ENCODE data around the gene OPCML.

OPCML gene

GRCh38 chr11:132771746-132772145 lies 760.6 kb downstream of the OPCML start:
- DNase-seq, result no peak

- DNase-seq, result no peak
Observed at GRCh38 chr11:132770829-132771530, 761.3 kb downstream of the OPCML start.

DNA sequence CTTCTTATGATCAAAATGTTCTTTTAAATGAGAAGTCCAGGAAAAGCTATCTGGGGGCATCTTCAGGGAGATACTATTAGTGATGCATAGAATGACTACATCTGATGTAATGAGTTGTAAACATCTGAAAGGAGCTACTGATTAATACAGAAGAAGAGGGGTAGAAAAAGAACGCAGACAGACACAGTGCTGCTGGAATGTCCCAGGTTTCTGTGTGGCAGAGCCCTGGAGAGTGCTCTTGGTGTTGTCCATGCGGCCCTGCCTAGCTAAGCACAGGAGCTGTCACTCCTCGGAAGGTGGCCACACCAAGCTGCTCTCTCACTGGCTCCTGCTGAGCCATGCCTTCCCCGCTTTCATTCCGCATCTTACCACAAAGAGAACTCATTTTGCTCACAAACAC lies 768.8 kb downstream of the OPCML start:
- DNase-seq, result no peak

DNA sequence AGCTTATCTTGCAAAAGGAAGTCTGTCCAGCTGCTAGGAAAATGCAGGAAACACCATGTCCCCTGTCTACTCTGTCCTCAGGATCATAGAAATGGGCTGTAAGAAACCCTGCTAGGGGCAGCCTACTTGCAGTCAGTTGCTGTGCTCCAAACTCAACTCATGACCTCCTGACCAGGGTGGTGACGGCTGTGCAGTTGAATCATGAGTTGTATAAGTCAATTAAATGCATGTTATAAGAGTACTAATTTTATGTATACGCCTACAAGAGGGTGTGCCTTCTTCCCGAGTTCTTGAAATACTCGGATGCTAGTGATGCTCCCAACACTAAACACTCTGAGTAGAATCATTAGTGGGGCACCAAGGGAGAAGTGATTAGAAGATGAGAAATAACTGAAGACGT lies 776.4 kb downstream of the OPCML start:
- no peak for DNase-seq

- no peak for DNase-seq
Observed at GRCh38 chr11:132751516-132752250, 780.6 kb downstream of the OPCML start.

- DNase-seq, result no peak
Observed at GRCh38 chr11:132746305-132746704, 786.0 kb downstream of the OPCML start.

DNA sequence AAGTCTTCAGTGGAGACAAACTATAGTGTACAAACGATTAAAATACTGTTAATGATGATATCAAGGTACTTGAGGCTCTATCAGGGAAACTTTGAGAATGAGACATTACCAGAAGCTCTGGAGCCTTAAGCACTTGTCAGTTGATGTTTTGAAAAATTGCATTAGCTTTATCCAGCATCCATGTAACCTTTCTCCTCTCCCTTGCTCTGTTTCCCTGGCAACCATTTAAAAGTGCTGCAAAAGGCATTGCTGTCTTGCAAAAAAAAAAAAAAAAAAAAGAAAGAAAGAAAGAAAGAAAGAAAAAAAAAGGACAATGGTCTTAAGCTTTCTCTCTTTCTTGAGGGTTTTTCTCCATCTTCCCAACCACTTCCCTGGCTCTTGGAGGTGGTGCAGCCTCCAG lies 787.0 kb downstream of the OPCML start:
- DNase-seq, result no peak

DNA sequence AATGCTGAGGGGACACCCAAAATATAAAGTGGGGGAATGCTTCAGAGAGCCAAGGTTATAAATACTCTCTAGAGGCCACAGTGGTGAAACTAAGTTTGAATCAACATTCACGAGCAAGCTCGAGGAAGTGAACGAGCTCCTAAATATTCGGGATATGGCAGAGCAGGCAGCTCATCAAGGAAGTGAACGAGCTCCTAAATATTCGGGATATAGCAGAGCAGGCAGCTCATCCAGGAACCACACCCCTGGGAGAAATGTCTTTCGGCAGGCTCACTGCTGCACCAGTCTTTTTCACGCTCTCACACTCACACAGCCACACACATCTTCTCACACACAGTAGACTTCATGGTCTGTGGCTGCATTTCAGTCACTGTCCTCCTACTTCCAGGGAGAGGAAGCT lies 787.5 kb downstream of the OPCML start:
- DNase-seq, result no peak

GRCh38 chr11:132743601-132744000 lies 788.7 kb downstream of the OPCML start:
- DNase-seq, result no peak

DNA sequence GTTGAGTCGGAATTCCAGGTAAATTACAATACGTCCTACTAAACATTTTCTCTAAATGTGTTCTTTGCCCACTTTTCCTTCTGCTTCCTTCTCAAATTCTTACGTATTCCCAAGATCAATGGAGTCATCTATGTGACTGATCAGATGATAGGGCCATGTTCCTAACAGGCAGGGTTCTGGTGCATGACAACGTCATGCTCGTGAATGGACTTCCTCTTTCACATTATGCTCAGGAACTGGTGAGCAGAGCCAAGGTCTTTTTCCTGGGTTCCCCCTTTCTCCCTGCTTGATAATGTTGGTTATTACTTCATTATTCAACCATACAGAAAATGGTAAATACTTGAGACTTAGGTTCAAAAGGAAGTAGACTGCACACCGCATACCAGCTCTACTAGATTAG lies 789.4 kb downstream of the OPCML start:
- DNase-seq, result no peak

GRCh38 chr11:132734217-132734616 lies 798.1 kb downstream of the OPCML start:
- no peak for DNase-seq

DNA sequence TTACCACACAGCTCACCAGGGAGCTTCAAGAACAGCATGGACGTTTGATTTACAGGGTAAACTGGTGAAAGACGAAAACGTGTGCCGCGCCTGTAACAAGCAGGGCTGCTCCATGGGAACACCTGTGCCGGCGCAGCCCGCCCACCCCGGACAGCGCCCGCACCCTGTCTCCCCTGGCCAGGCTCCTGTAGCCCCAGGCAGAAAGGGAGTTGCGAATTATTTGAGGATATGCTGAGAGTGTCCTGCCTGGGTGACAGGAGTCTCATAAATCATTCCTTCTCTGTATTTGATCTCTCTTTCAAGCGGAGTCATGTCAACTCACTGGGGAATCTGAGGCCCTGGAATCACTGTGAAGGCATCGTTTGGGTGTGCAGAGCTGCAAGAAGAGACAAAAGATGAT lies 804.3 kb downstream of the OPCML start:
- DNase-seq, result no peak

DNA sequence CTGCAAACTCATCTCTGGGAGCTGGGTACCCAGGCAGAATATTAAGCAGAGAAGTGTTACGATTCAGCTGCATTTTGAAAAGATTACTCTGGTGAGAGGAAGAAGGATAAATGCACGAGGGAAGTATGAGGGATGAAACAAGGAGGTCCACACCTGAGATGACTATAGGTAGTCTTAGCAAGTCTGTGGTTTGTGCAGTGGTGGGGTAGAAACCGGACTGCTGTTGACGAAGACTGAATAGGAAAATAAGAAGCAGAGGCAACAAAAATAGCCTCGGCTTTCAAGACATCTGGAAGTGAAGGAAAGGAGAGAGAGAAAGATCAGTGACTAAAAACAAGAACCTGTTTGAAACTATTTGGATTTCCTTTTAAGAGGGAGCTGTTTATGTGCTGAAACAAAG lies 810.8 kb downstream of the OPCML start:
- DNase-seq, result no peak

- no peak for DNase-seq
Observed at GRCh38 chr11:132719684-132720083, 812.6 kb downstream of the OPCML start.

DNA sequence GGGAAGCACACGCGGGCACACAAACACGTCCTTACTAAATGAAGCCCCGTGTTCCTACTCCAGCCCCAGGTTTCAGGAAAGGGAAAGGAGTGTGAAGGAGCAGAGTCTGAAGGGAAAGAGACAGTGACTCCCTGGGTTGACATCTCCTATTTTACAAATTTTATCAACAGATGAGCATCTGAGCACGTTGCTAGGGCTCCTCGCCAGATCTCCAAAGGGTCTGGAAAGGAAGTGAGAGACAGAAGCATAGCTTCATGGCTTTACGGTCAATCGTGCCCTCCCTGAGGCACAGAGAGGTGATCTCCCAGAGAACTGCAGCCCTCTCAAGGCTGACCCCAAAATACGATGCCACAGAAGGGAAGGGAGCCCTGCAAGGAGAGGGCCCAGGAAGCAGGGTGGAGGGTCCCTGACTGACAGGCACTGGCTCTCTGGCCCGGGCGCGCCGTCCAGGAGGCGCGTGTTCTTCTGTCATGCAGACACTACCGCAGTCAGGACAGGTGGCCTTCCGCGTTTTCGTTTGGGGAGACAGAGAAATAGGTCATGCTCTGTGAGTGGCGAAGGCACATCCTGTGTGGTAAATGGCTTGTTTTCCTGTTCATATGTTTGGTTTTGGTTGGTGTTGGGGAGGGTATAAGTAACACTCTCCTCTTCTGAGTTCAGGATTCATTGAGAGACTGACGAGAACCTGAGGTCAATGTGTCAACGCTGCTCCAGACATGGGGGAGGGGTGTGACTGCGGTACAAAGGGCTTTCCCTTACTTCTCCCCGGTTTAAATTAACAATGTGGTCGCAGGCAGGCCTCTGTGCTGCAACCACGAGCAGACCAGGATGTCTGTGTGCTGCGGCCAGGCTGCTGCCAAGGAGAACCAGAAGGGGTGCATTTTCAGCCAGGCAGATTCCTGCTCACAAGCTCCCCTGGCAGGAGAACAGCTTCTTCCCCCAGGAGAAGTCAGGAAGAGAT lies 813.3 kb downstream of the OPCML start:
- no peak for DNase-seq

DNA sequence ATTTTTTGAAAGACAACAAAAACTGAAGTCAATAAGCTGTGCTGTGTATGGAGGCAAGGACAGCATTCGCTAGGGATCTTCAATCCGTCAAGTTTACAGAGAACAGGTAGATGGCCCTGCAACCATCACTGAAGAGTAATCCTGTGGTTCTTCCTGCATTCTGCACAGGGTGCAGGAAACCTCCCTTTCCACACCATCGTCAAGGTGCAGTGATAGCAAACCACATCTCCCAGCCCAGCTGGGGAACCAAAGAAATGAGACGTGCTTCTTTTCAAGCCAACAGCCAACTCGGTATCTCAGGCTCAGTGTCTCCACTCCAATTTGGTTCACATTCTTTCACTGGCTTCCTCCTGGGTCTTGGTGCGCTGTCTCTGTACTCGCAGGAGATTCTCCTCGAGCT lies 814.5 kb downstream of the OPCML start:
- no peak for DNase-seq

GRCh38 chr11:132716037-132716436 lies 816.3 kb downstream of the OPCML start:
- DNase-seq, result no peak

- DNase-seq, result no peak
Observed at GRCh38 chr11:132714859-132715440, 817.4 kb downstream of the OPCML start.

DNA sequence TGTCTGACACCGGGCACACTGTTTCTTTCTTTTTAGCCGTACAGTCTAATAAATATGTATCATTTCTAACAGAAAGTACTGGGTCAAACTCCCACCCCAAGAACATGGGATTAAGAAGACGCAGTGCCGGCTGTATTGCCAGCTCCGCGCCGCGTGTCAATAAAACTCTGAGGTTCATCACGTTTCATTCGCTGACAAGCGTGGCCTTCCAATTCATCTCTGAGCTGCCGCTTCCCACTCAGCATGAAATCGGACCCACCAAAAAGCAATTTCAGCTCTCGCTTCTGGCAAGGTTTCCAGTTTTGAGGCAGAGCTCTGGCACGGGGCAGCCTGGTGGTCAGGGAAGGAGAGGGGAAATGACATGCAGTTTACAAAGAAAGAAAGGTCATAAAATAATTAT lies 819.8 kb downstream of the OPCML start:
- no peak for DNase-seq

GRCh38 chr11:132704781-132705375 lies 827.4 kb downstream of the OPCML start:
- DNase-seq, result no peak

GRCh38 chr11:132692891-132693290 lies 839.4 kb downstream of the OPCML start:
- no peak for DNase-seq

DNA sequence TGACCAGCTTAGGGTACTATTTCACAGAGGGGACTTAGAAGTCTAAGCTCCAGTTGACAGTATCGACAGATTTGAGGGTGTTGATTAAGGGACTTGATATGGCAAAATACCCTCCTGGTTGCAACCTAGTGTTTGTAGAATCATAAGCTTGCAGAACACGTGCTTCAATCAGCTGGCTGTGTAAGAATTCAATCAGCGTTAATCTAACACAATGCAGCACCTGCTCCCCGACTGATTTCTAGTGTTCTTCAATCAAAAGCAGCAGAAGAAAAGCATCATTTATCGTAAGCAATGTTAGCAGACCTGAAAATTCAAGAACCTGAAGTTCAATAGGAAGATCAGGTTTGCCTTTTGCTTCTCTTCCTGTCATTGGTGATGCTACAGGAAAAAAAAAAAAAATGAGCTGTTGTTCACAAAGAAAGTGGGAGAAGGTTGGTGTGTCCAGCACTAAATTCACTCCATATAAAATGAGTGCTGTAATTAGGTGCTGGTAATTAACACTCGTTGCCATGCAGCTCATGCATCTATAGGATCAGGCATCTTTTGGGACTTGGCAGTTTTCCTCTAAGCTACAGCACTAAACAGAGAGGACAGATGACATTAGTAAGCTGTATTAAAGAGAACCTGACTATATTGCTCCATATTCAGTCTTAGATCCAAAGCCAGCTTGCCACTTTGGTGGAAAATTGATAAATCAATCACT lies 840.3 kb downstream of the OPCML start:
- DNase-seq, result no peak
